ENCODE measurements around the gene BCL2.
A peak's percentile ranks its signal among the peaks of the same experiment; 100 is the strongest.
"Not testable (repeated sequence)": the region's sequence is repeated elsewhere in the genome, so short reads cannot be mapped to it uniquely, and the experiment has no call there.

Gene BCL2

GRCh38 chr18:63257453-63257852 is 62.1 kb downstream of the BCL2 start:
- DNase-seq, result peak; percentile 47

GRCh38 chr18:63255435-63255834 is 64.1 kb downstream of the BCL2 start:
- no peak for DNase-seq

DNA sequence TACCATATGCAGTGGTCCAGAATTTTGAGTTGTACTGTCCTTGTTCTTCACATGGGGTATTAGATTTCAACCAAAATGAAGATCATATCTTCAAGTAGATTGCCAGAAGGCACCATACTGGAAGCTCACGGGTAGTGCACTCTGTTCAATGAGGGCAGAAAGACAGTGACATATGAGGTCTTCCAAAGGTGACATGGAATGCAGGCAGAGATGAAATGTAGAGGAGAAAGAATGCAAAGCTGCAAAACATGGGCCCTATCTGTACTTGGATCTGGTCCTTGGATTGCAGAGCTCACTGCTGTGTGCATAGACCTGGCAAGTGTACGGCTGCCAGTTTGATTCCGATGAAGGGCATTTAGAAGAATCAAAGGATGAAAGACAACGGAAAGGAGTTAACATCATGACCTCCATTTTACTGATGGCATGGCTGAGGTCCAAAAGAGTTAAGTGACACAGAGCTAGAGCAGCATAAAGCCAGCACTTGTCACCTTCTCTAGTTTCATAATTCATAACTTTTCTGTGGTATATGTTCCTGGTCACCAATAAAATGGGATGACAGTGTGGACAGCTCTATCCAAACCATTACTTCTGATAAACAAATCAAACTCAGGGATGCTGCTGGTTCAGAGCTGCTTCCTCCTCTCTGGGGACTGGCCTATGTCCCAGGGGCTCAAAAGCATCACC is 64.7 kb downstream of the BCL2 start:
- no peak for DNase-seq

DNA sequence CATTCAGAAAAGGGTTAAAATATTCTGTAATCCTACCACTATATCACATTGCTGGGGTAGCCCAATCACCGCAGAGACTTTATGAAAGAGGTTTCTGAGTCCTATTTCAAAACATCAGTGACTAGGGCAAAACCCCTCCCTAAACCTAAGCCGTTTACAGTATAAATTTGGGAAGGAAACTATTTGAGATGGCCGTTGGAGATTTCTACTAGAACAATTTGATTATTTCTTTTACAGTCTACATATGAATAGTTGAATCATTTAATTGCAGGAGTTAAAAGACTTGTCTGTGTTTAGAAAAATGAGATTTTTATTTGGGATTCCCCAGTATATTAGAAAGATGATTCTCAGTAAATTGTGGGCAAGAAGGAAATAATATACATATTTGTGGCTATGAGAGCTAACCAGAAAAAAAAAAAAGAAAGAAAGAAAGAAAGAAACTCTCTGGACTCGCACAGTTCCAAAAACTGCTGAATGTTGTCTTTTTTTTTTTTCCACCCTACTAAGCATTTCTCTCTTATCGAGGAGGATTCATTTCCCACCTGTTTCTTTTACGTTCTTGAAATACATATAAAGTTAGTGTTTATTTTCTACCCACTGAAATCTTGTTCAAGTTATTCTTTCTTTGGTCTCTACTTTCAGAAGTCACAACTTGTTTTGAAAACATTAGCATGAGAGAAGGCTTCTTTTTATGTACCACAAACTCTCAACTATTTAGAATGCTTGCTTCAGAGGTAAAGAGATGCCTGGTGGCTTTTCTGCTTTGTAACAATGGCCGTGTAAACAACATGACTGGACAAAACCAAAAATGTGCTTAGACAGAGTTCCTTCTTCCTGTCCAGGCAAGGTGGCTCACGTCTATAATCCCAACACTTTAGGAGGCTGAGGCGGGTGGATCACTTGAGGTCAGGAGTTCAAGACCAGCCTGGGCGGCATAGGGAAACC is 65.9 kb downstream of the BCL2 start:
- no peak for DNase-seq

- DNase-seq, result no peak
Measured at GRCh38 chr18:63253014-63253413, 66.6 kb downstream of the BCL2 start.

DNA sequence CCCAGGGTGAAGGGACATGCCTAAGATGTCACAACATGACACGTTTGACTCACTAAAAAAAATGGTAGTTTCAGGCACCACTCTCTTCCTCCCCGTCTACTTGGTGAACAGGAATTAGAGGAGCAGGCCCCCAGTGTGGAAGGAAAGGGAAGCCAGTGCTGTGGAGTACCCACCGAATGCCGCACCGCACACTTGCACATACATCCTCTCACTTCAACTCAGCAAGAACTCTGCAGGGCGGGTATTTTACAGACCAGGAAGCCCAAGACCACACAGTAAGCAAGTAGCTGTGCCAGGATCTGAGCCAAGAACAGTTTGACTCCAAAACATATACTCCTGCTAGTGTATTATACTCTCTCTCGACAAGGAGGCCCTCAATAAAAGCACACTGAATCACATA is 69.8 kb downstream of the BCL2 start:
- no peak for DNase-seq

- no peak for DNase-seq
Measured at GRCh38 chr18:63247926-63248325, 71.6 kb downstream of the BCL2 start.

- DNase-seq, result no peak
Measured at GRCh38 chr18:63247506-63247905, 72.1 kb downstream of the BCL2 start.

GRCh38 chr18:63245600-63245999 is 74.0 kb downstream of the BCL2 start:
- no peak for DNase-seq

DNA sequence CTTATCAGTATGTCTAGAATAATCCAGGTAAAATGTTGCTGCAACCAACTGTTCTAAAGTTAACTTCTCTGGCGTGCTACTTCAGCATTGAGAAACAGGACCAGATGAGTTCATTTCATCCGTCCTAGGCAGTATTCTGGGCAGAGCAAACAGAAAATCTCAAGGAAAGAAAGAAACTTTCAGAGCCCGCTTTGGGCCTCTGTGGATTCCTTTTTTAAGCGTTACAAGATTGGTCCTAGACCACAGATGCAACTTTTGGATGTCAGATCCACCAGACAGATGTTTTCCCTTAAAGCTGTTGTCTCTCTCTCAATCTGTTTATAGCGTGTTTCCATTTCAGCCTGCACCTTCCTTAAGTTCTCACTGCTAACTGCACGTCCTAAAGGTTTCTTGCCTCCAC is 75.0 kb downstream of the BCL2 start:
- no peak for DNase-seq

- DNase-seq, result no peak
Measured at GRCh38 chr18:63241760-63242159, 77.8 kb downstream of the BCL2 start.

DNA sequence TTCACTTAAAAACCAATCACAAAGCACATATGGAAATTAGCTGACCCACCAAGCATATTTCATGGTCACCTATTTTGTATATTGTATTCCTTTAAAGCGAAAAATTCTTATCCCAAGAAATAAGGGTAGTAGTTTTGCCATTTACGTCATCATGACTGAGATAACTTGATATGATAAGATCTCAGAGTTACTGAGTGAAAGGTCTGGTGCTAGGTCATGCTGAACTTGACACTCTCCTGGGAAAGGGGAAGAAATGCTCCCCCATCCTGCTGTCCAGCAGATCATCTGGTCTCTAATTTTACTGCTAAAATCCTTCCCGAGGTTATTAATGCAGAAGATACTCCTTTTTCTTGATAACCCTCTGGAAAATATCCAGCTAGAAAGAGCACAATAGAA is 78.3 kb downstream of the BCL2 start:
- DNase-seq, result no peak

GRCh38 chr18:63240531-63241316 is 78.8 kb downstream of the BCL2 start:
- no peak for DNase-seq

DNA sequence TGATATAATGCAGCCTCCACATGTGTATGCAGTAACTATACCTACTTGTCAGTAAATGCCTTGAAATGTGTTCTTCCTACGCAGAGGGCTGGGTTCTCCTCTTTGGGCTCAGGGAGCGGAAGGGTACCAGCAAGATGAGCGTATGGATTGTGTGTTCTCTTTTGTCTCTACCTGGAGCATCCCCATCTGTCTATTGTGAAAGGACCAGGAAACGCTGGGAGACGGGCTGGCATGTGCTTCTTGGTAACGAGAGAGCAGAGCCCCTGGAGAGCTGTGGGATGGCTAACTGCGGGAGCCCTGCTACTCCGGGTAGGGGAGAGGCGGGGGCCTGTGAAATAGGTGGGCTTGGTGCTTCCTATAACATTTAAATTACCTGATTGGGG is 80.9 kb downstream of the BCL2 start:
- DNase-seq, result no peak

- DNase-seq, result no peak
Measured at GRCh38 chr18:63237881-63238692, 81.5 kb downstream of the BCL2 start.

GRCh38 chr18:63236921-63237846 is 82.4 kb downstream of the BCL2 start:
- DNase-seq, result no peak

GRCh38 chr18:63236406-63236805 is 83.2 kb downstream of the BCL2 start:
- DNase-seq, result no peak

DNA sequence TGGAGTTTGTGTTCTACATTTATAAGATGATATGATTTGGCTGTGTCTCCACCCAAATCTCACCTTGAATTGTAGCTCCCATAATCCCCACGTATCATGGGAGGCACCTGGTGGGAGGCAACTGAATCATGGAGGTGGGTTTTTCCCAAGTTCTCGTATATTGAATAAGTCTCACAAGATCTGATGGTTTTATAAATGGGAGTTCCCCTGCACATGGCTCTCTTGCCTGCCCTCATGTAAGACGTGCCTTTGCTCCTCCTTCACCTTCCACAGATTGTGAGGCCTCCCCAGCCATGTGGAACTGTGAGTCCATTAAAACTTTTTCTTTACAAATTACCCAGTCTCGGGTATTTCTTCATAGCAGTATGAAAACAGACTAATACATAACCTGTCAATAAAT is 83.6 kb downstream of the BCL2 start:
- DNase-seq, result not testable (repeated sequence)

GRCh38 chr18:63234841-63235240 is 84.7 kb downstream of the BCL2 start:
- DNase-seq, result no peak

DNA sequence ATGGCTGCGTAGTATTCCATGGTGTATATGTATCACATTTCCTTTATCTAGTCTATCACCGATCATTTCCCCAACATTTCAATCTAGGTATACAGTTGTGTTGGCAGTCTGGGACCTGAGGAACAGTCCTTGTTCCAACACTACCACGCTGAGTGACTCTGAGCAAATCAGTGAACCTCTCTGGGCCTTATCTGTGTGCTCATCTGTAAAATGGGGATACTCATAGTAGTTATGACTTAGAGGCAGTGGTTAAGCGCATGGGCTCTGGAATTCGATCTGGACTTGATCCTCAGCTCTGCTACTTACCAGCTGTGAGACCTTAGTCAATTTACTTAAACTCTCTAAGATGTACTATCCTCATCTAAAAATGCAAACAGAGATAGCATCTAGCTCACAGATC is 85.1 kb downstream of the BCL2 start:
- no peak for DNase-seq

GRCh38 chr18:63233334-63233733 is 86.2 kb downstream of the BCL2 start:
- DNase-seq, result no peak

- no peak for DNase-seq
Measured at GRCh38 chr18:63232826-63233225, 86.7 kb downstream of the BCL2 start.

All from NCI-H526 treated with DMSO at 0.1 percent for 48 hours (cell line).